B cell (primary cell): ENCODE data around the gene CMC2. TPM values are rescaled to one million over a fixed set of nuclear protein-coding genes. Genes with fewer than 3 reads are reported as not detected.

Experiments
- ATAC-seq: fragments of 200-7000 bp; cut with Tn5 transposase; one replicate; pipeline ENCODE4 v1.10.0; 2021; ENCODE audit warnings: low read depth, mild to moderate bottlenecking, moderate number of reproducible peaks, moderate library complexity
- CTCF ChIA-PET: fragments of 350-600 bp; sonication (Branson Sonifier 250); formaldehyde crosslinking; loops from one replicate; lab custom pipeline; 2021; ENCODE audit warnings: antibody characterized with exemption, inconsistent platforms; lab: Charles Lee
- POLR2A ChIA-PET: fragments of 350-600 bp; sonication (Branson Sonifier 250); formaldehyde crosslinking; loops from one replicate; lab custom pipeline; 2021; ENCODE audit warnings: antibody characterized with exemption; lab: Charles Lee
- DNase-seq: peaks from one replicate; pipeline ENCODE4 v3.0.0; 2013
- H2AFZ ChIP-seq: 2 replicates; pipeline ENCODE4 v1.6.1; 2012; ENCODE audit warnings: mild to moderate bottlenecking, low read depth, low read length; ENCODE audit not compliant: insufficient read depth, poor library complexity, severe bottlenecking
- H3K27ac ChIP-seq, 2 donors: 1 replicate in 1 of 2; 2 replicates in 1 of 2; pipeline ENCODE4 v1.5.1; 2012 to 2013; ENCODE audit warnings: low read length in 2 of 2, mild to moderate bottlenecking in 2 of 2, moderate library complexity in 1 of 2
- H3K27me3 ChIP-seq, 4 experiments: fragments of 200-600 bp in 1 of 4; sonication (generic) in 1 of 4; replicated peaks in 1 of 4; 1 replicate in 2 of 4; 2 replicates in 2 of 4; pipeline versions ENCODE4 v1.6.1 to v1.7.0; 2013 to 2016; ENCODE audit warnings: low read length in 3 of 4, mild to moderate bottlenecking in 2 of 4, mixed read lengths in 1 of 4, moderate library complexity in 1 of 4; ENCODE audit not compliant: insufficient read depth in 4 of 4, control insufficient read depth in 3 of 4; ENCODE audit errors: control extremely low read depth in 1 of 4
- H3K36me3 ChIP-seq, 2 experiments: replicated peaks in 1 of 2; 1 replicate in 1 of 2; 2 replicates in 1 of 2; pipeline versions ENCODE4 v1.6.1 to v1.7.1; 2013; ENCODE audit warnings: low read length in 1 of 2; ENCODE audit not compliant: insufficient read depth in 2 of 2, control insufficient read depth in 1 of 2; ENCODE audit errors: control extremely low read depth in 1 of 2, extremely low read depth in 1 of 2
- H3K4me1 ChIP-seq, 2 donors: fragments of 200-600 bp in 1 of 2; sonication (generic) in 1 of 2; 1 replicate in 1 of 2; 2 replicates in 1 of 2; pipeline versions ENCODE4 v1.5.1 to v1.6.1; 2013 to 2017; ENCODE audit warnings: low read length in 2 of 2; ENCODE audit not compliant: control insufficient read depth in 2 of 2, insufficient read depth in 2 of 2
- H3K4me2 ChIP-seq: replicated peaks from 2 replicates; pipeline ENCODE3; 2012; ENCODE audit warnings: mild to moderate bottlenecking, low read depth, low read length; ENCODE audit not compliant: poor library complexity, severe bottlenecking
- H3K4me3 ChIP-seq, 5 experiments: fragments of 200-600 bp in 1 of 5; sonication (generic) in 1 of 5; 1 replicate in 3 of 5; 2 replicates in 2 of 5; pipeline versions ENCODE4 v1.5.1 to v1.7.0; 2011 to 2016; ENCODE audit warnings: low read length in 4 of 5, mild to moderate bottlenecking in 4 of 5, low read depth in 2 of 5, control low read depth in 1 of 5, moderate library complexity in 1 of 5; ENCODE audit not compliant: insufficient read depth in 1 of 5; ENCODE audit errors: control extremely low read depth in 1 of 5, extremely low read depth in 1 of 5
- H3K79me2 ChIP-seq: fragments of 200-600 bp; sonication (generic); one replicate; pipeline ENCODE4 v1.6.0; 2016; ENCODE audit warnings: low read length; ENCODE audit not compliant: control insufficient read depth, insufficient read depth
- H3K9ac ChIP-seq: fragments of 200-600 bp; sonication (generic); 2 replicates; pipeline ENCODE4 v1.6.1; 2017; ENCODE audit warnings: mild to moderate bottlenecking, low read length, moderate library complexity
- H3K9me3 ChIP-seq, 3 donors: one replicate each; pipeline versions ENCODE4 v1.6.1 to v1.7.1; 2013; ENCODE audit warnings: low read length in 2 of 3; ENCODE audit not compliant: control insufficient read depth in 2 of 3, insufficient read depth in 1 of 3; ENCODE audit errors: control extremely low read depth in 1 of 3
- H4K20me1 ChIP-seq: 2 replicates; pipeline ENCODE4 v1.6.0; 2012; ENCODE audit warnings: mild to moderate bottlenecking, low read length; ENCODE audit not compliant: insufficient read depth, control insufficient read depth, poor library complexity, severe bottlenecking
- H3K27ac Mint-ChIP-seq: one replicate; pipeline ENCODE4 v1.8.0; 2021; ENCODE audit warnings: mixed read lengths
- H3K27me3 Mint-ChIP-seq: one replicate; pipeline ENCODE4 v1.8.0; 2021; ENCODE audit warnings: mixed read lengths
- H3K4me1 Mint-ChIP-seq: one replicate; pipeline ENCODE4 v1.8.0; 2021; ENCODE audit warnings: mixed read lengths
- H3K4me3 Mint-ChIP-seq: one replicate; pipeline ENCODE4 v1.8.0; 2021; ENCODE audit warnings: mixed read lengths
- H3K9me3 Mint-ChIP-seq: one replicate; pipeline ENCODE4 v1.8.0; 2022; ENCODE audit warnings: mixed read lengths; ENCODE audit not compliant: insufficient read depth
- EZH2 ChIP-seq: IDR thresholded peaks from 2 replicates; pipeline ENCODE4 v1.6.1; 2012; ENCODE audit warnings: borderline replicate concordance, low read depth, mild to moderate bottlenecking, moderate library complexity, low read length; ENCODE audit not compliant: insufficient read depth, poor library complexity, severe bottlenecking
- WGBS: methylation state at CpG from one replicate; pipeline ENCODE4 v1.1.5; 2013; ENCODE audit warnings: missing lambda C conversion rate; ENCODE audit not compliant: insufficient coverage; 5-methylcytosine and 5-hydroxymethylcytosine counted together
- intact Hi-C: fragments of 100-400 bp; cut with micrococcal nuclease; formaldehyde crosslinking; loops from one replicate; pipeline ENCODE4 v1.10.0; 2022
- polyA plus RNA-seq: library from polyadenylated mRNA; depleted of rRNA; stranded (reverse); fragments of >200 nt; gene quantifications from 2 replicates; pipeline ENCODE4 v1.2.3, GENCODE V29; 2012
- total RNA-seq, 2 donors: library from RNA; stranded (reverse); fragments of 120-200 nt in 1 of 2; gene quantifications; 1 replicate in 1 of 2; 2 replicates in 1 of 2; pipeline versions ENCODE4 v1.2.3 to v1.2.4, GENCODE V29; 2013 to 2022
- TF ChIP-seq, protein P1 (sequence below): fragments of 200-600 bp; IDR thresholded peaks from one replicate; pipeline ENCODE4 v1.8.0; 2022; ENCODE audit warnings: antibody characterized with exemption, mild to moderate bottlenecking

Gene CMC2
- total and polyA plus RNA-seq, 2 donors (not counting 1 experiment from before 2014, with no cell fraction given), result 21.4 to 40.8 TPM

DNA sequence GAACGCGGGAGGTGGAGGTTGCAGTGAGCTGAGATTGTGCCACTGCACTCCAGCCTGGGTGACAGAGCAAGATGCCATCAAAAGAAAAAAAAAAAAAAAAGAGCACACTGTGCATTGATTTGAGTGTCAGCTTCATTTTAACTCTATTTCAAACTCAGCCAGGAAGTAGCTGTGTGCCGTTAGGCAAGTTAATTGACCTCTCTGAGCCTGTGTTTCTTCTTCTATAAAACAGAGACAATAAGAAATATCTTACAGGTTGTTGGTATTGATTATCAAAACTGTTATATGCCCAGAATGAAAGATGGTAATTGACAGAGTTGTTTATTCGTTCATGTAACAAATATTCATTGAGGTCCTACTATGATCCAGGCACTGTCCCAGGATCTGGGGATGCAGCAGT is 83.3 kb downstream of the CMC2 start:
- ChIA-PET CTCF (interaction anchor here (0.7 kb wide), 1 partner anchor 243 kb away, joined by 4 read pairs; no protein-coding TSS in a partner anchor), POLR2A (no interaction called here)
- Histone ChIP-seq H3K4me3 (no peak overlapping the region), H2AFZ (no peak overlapping the region), H3K36me3 (no peaks in the 10 kb centered on the region), H3K9ac (no peak overlapping the region), H3K27ac (no peak overlapping the region), H3K4me1 (no peaks in the 10 kb centered on the region), H3K9me3 (peaks cover 0 to 5% (median 0%) of the 10 kb centered on the region in 3 donors), H3K4me2 (no peak overlapping the region), H4K20me1 (no peaks in the 10 kb centered on the region), H3K79me2 (no peaks in the 10 kb centered on the region), H3K27me3 (no peaks in the 10 kb centered on the region)
- no peak overlapping the region for H3K4me3 Mint-ChIP-seq
- no peaks in the 10 kb centered on the region for H3K9me3 Mint-ChIP-seq
- no peak overlapping the region for H3K27ac Mint-ChIP-seq
- no peak for ATAC-seq
- DNase-seq, result no peak
- no peaks in the 10 kb centered on the region for H3K4me1 Mint-ChIP-seq
- intact Hi-C loops, result no loop called here
- H3K27me3 Mint-ChIP-seq, result peaks cover 24% of the 10 kb centered on the region
- TF ChIP-seq, protein P1, sequence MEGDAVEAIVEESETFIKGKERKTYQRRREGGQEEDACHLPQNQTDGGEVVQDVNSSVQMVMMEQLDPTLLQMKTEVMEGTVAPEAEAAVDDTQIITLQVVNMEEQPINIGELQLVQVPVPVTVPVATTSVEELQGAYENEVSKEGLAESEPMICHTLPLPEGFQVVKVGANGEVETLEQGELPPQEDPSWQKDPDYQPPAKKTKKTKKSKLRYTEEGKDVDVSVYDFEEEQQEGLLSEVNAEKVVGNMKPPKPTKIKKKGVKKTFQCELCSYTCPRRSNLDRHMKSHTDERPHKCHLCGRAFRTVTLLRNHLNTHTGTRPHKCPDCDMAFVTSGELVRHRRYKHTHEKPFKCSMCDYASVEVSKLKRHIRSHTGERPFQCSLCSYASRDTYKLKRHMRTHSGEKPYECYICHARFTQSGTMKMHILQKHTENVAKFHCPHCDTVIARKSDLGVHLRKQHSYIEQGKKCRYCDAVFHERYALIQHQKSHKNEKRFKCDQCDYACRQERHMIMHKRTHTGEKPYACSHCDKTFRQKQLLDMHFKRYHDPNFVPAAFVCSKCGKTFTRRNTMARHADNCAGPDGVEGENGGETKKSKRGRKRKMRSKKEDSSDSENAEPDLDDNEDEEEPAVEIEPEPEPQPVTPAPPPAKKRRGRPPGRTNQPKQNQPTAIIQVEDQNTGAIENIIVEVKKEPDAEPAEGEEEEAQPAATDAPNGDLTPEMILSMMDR, result no peak
- TF ChIP-seq EZH2, result no peak
- WGBS, result 100% methylated on average over 2 of the region's 4 CpGs

Other genes starting within 250 kb of the CMC2 start
- 5.5 and 6.6 TPM in 2 replicates for gene CDYL2, start 202.3 kb downstream of the CMC2 start, total RNA-seq
- 0.59 and 0.66 TPM in 2 replicates for gene CDYL2, start 202.3 kb downstream of the CMC2 start, polyA plus RNA-seq
- gene CENPN, start 329 bp upstream of the CMC2 start, total RNA-seq, result 3.5 and 4.0 TPM in 2 replicates
- 3.0 and 11.5 TPM in 2 replicates for gene CENPN, start 329 bp upstream of the CMC2 start, polyA plus RNA-seq
- 31.5 and 33.7 TPM in 2 replicates for gene ATMIN, start 29.0 kb upstream of the CMC2 start, total RNA-seq
- gene ATMIN, start 29.0 kb upstream of the CMC2 start, polyA plus RNA-seq, result 7.1 and 7.5 TPM in 2 replicates
- gene C16orf46, start 70.4 kb upstream of the CMC2 start, total RNA-seq, result 0.73 TPM in 1 of 2 replicates, not detected in the other
- 0.13 and 0.28 TPM in 2 replicates for gene C16orf46, start 70.4 kb upstream of the CMC2 start, polyA plus RNA-seq
- 4.5 and 6.2 TPM in 2 replicates for gene GCSH, start 89.5 kb upstream of the CMC2 start, total RNA-seq
- gene GCSH, start 89.5 kb upstream of the CMC2 start, polyA plus RNA-seq, result 1.7 and 1.9 TPM in 2 replicates
- not detected in 2 replicates for gene BCO1, start 231.8 kb upstream of the CMC2 start, total RNA-seq
- not detected in 2 replicates for gene BCO1, start 231.8 kb upstream of the CMC2 start, polyA plus RNA-seq